HepG2 (cell line): ENCODE results near the gene ZFP36. TPM values are rescaled to one million over a fixed set of nuclear protein-coding genes. Genes with fewer than 3 reads are reported as not detected.
A peak's percentile ranks its signal among the peaks of the same experiment; 100 is the strongest.

Source experiments
- ETV6 ChIP-seq: sonication (generic); formaldehyde crosslinking; conservative IDR thresholded peaks from 2 replicates; pipeline ENCODE4 v1.4.0; 2020; ENCODE audit warnings: missing genetic modification reagents
- FOXJ3 ChIP-seq: sonication (generic); formaldehyde crosslinking; IDR thresholded peaks from 2 replicates; pipeline ENCODE4 v1.4.0; 2020; ENCODE audit warnings: missing genetic modification reagents, mild to moderate bottlenecking, borderline replicate concordance
- HMG20B ChIP-seq: conservative IDR thresholded peaks from 2 replicates; pipeline ENCODE4 v1.6.1; 2016; ENCODE audit warnings: missing genetic modification reagents, missing compliant biosample characterization
- HNF1B ChIP-seq: sonication (generic); formaldehyde crosslinking; IDR thresholded peaks from 2 replicates; pipeline ENCODE4 v1.5.1; 2020; ENCODE audit warnings: mild to moderate bottlenecking, moderate library complexity, missing genetic modification reagents
- MTA1 ChIP-seq: sonication (generic); formaldehyde crosslinking; IDR thresholded peaks from 2 replicates; pipeline ENCODE4 v1.4.0; 2020; ENCODE audit warnings: missing genetic modification reagents, mild to moderate bottlenecking, borderline replicate concordance
- NR2F2 ChIP-seq: IDR thresholded peaks from 2 replicates; pipeline ENCODE4 v1.6.1; 2012; ENCODE audit warnings: low read depth, inconsistent platforms, borderline replicate concordance
- PHF8 ChIP-seq: sonication (generic); formaldehyde crosslinking; IDR thresholded peaks from 2 replicates; pipeline ENCODE4 v1.5.0; 2020; ENCODE audit warnings: missing genetic modification reagents
- SCMH1 ChIP-seq: sonication (generic); formaldehyde crosslinking; IDR thresholded peaks from 2 replicates; pipeline ENCODE4 v1.9.0; 2021; ENCODE audit warnings: missing genetic modification reagents, mild to moderate bottlenecking, borderline replicate concordance
- SMAD1 ChIP-seq: sonication (generic); formaldehyde crosslinking; IDR thresholded peaks from 2 replicates; pipeline ENCODE4 v1.4.0; 2020; ENCODE audit warnings: missing genetic modification reagents, low read depth, mild to moderate bottlenecking, borderline replicate concordance
- ZNF143 ChIP-seq: sonication (generic); formaldehyde crosslinking; IDR thresholded peaks from 2 replicates; pipeline ENCODE4 v1.4.0; 2020; ENCODE audit warnings: missing genetic modification reagents
- ZNF276 ChIP-seq: sonication (generic); formaldehyde crosslinking; IDR thresholded peaks from 2 replicates; pipeline ENCODE4 v1.4.0; 2020; ENCODE audit warnings: mild to moderate bottlenecking, low read depth, missing genetic modification reagents
- ZNF44 ChIP-seq: sonication (generic); formaldehyde crosslinking; IDR thresholded peaks from 2 replicates; pipeline ENCODE4 v1.5.1; 2020; ENCODE audit warnings: mild to moderate bottlenecking, missing genetic modification reagents
- ZNF446 ChIP-seq: sonication (generic); formaldehyde crosslinking; IDR thresholded peaks from 2 replicates; pipeline ENCODE4 v1.5.0; 2020; ENCODE audit warnings: mild to moderate bottlenecking, missing genetic modification reagents
- ZNF556 ChIP-seq: sonication (generic); formaldehyde crosslinking; IDR thresholded peaks from 2 replicates; pipeline ENCODE4 v1.4.0; 2020; ENCODE audit warnings: mild to moderate bottlenecking, missing genetic modification reagents, borderline replicate concordance
- polyA plus RNA-seq, 8 experiments: library from polyadenylated mRNA; depleted of rRNA in 3 of 8; stranded (reverse) in 7 of 8; unstranded in 1 of 8; fragments of >200 nt; fragmentation: Illumina TruSeq in 4 of 8; extraction: Trizol in 4 of 8; gene quantifications; 2 replicates each; pipeline versions ENCODE4 v1.2.1 to v1.2.3, GENCODE V29; 2011 to 2016; ENCODE audit warnings: low read depth in 4 of 8, missing spikeins in 1 of 8, mixed read lengths in 1 of 8; ENCODE audit not compliant: insufficient read depth in 1 of 8
- total RNA-seq, 5 experiments: library from RNA; depleted of rRNA; stranded (reverse); fragments of >200 nt; fragmentation: Illumina TruSeq; extraction: Trizol; gene quantifications; 2 replicates each; pipeline ENCODE4 v1.2.3, GENCODE V29; 2016; ENCODE audit warnings: low read depth in 1 of 5
- TF ChIP-seq, protein P1 (sequence below): sonication (generic); formaldehyde crosslinking; IDR thresholded peaks from 2 replicates; pipeline ENCODE4 v1.5.0; 2020; ENCODE audit warnings: mild to moderate bottlenecking, missing genetic modification reagents
- TF ChIP-seq, protein P2 (sequence below): IDR thresholded peaks from 2 replicates; pipeline ENCODE4 v1.6.1; 2016; ENCODE audit warnings: low read depth, borderline replicate concordance
- TF ChIP-seq, protein P3 (sequence below): sonication (generic); formaldehyde crosslinking; IDR thresholded peaks from 2 replicates; pipeline ENCODE4; 2020; ENCODE audit warnings: missing genetic modification reagents, mild to moderate bottlenecking, borderline replicate concordance

ZFP36 gene
- total and polyA plus RNA-seq, 2 of the 13 experiments (the other 11 are each of a cell fraction or from before 2014, with no cell fraction given) = 1.4 to 1.7 TPM

GRCh38 chr19:39410017-39410830 is 3.6 kb downstream of the ZFP36 start (continued):
- TF ChIP-seq SMAD1 (CRISPR knock-in tag) (0 out of 2 replicates have a peak, but pooled peaks have one; percentile 33), FOXJ3 (no peak), ZNF44 (CRISPR knock-in tag) (no peak), ZNF446 (CRISPR knock-in tag) (no peak), ZNF556 (0 out of 2 replicates have a peak, but pooled peaks have one; percentile 52), HNF1B (no peak), PHF8 (CRISPR knock-in tag) (peak; percentile 52; the same call in 1 of the 2 replicates), NR2F2 (no peak), ETV6 (0 out of 2 replicates have a peak, but pooled peaks have one; percentile 39), HMG20B (no peak), ZNF276 (CRISPR knock-in tag) (0 out of 2 replicates have a peak, but pooled peaks have one; percentile 40), ZNF143 (CRISPR knock-in tag) (no peak), SCMH1 (CRISPR knock-in tag) (no peak), MTA1 (CRISPR knock-in tag) (0 out of 2 replicates have a peak, but pooled peaks have one; percentile 24)
- TF ChIP-seq, protein P1, sequence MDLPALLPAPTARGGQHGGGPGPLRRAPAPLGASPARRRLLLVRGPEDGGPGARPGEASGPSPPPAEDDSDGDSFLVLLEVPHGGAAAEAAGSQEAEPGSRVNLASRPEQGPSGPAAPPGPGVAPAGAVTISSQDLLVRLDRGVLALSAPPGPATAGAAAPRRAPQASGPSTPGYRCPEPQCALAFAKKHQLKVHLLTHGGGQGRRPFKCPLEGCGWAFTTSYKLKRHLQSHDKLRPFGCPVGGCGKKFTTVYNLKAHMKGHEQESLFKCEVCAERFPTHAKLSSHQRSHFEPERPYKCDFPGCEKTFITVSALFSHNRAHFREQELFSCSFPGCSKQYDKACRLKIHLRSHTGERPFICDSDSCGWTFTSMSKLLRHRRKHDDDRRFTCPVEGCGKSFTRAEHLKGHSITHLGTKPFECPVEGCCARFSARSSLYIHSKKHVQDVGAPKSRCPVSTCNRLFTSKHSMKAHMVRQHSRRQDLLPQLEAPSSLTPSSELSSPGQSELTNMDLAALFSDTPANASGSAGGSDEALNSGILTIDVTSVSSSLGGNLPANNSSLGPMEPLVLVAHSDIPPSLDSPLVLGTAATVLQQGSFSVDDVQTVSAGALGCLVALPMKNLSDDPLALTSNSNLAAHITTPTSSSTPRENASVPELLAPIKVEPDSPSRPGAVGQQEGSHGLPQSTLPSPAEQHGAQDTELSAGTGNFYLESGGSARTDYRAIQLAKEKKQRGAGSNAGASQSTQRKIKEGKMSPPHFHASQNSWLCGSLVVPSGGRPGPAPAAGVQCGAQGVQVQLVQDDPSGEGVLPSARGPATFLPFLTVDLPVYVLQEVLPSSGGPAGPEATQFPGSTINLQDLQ = no peak
- TF ChIP-seq, protein P2, sequence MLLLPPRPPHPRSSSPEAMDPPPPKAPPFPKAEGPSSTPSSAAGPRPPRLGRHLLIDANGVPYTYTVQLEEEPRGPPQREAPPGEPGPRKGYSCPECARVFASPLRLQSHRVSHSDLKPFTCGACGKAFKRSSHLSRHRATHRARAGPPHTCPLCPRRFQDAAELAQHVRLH (CRISPR knock-in tag) = no peak
- TF ChIP-seq, protein P3, sequence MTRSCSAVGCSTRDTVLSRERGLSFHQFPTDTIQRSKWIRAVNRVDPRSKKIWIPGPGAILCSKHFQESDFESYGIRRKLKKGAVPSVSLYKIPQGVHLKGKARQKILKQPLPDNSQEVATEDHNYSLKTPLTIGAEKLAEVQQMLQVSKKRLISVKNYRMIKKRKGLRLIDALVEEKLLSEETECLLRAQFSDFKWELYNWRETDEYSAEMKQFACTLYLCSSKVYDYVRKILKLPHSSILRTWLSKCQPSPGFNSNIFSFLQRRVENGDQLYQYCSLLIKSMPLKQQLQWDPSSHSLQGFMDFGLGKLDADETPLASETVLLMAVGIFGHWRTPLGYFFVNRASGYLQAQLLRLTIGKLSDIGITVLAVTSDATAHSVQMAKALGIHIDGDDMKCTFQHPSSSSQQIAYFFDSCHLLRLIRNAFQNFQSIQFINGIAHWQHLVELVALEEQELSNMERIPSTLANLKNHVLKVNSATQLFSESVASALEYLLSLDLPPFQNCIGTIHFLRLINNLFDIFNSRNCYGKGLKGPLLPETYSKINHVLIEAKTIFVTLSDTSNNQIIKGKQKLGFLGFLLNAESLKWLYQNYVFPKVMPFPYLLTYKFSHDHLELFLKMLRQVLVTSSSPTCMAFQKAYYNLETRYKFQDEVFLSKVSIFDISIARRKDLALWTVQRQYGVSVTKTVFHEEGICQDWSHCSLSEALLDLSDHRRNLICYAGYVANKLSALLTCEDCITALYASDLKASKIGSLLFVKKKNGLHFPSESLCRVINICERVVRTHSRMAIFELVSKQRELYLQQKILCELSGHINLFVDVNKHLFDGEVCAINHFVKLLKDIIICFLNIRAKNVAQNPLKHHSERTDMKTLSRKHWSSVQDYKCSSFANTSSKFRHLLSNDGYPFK (CRISPR knock-in tag) = no peak
